Rectal smooth muscle tissue (tissue), 1 donor: Measurements from ENCODE around the gene SH2D2A.

ENCODE experiments used
- H3K27ac ChIP-seq: one replicate; pipeline ENCODE4 v1.7.0; 2013; ENCODE audit warnings: low read depth, low read length, inconsistent platforms
- H3K27me3 ChIP-seq: one replicate; pipeline ENCODE4 v1.7.0; 2013; ENCODE audit warnings: low read length; ENCODE audit not compliant: control insufficient read depth, insufficient read depth
- H3K36me3 ChIP-seq: one replicate; pipeline ENCODE4 v1.7.0; 2013; ENCODE audit warnings: low read length; ENCODE audit not compliant: control insufficient read depth, insufficient read depth
- H3K4me1 ChIP-seq: one replicate; pipeline ENCODE4 v1.7.0; 2013; ENCODE audit warnings: low read length; ENCODE audit not compliant: control insufficient read depth, insufficient read depth
- H3K4me3 ChIP-seq: one replicate; pipeline ENCODE4 v1.7.0; 2013; ENCODE audit warnings: low read length
- H3K9ac ChIP-seq: one replicate; pipeline ENCODE4 v1.7.0; 2013; ENCODE audit warnings: low read length

The SH2D2A gene

DNA sequence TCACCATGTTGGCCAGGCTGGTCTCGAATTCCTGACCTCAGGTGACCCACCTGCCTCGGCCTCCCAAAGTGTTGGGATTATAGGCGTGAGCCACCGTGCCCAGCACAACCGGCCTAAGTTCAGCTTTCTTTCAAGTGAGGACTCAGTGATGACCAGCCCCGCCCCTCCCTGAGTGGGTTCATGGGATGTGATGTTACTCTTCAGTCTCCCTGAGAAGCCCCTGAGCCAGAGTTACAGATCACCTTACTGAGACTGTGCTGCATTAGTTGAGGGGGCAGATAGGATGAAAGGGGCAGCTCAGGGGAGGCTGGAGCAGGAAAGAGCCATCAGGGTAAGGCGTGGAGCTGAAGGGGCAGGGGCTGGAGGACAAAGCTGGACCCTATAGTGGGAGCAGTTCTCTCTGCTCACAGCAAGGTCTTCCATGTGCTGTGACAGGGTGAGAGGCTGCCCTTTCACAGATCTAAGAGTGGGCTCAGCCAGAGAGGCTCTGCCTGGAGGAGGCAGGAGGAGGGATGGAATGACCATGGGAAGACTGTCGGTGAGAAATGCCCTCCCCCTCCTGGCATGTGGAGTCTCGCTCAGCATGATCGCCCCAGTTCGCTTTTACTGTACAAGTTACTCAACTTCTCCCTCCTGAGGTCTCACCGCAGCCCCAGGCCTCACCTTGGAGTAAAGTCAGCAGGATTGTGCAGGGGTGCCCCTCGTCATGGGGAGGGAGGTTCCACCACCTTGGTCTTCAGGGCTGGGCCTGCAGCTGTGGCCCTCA is 13.4 kb downstream of the SH2D2A start:
- peaks cover 15% of the 10 kb centered on the region for H3K36me3 ChIP-seq
- no peak overlapping the region for H3K9ac ChIP-seq
- no peak overlapping the region for H3K4me3 ChIP-seq
- no peak overlapping the region for H3K27ac ChIP-seq
- no peaks in the 10 kb centered on the region for H3K27me3 ChIP-seq
- peaks cover 9% of the 10 kb centered on the region for H3K4me1 ChIP-seq

DNA sequence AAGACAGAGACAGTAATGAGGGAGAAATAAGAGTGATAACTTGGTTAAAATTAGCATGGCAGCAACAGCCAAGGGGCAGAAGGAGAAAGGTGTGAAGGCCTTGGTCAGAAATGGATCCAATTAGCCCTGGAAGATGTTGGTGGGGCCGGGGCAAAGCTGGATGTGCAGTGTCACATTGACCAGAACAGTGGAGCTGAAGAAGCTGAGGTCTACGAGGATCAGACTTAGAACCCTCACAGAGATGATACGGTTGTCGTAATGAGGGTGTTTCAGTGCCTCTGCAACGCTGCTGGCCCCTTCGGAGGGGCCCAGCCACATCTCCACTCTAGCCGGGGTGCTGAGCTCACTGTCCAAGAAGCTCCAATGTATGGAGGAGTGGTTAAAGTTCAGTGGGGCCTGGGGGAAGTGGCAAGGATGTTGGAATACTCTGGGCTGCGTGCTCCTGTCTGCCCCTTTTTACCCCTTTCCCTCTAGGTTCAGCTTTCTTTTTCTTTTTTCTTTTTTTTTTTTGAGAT is 14.2 kb downstream of the SH2D2A start:
- H3K27me3 ChIP-seq = no peaks in the 10 kb centered on the region
- H3K36me3 ChIP-seq = peaks cover 17% of the 10 kb centered on the region
- H3K27ac ChIP-seq = no peak overlapping the region
- no peak overlapping the region for H3K4me3 ChIP-seq
- peaks cover 9% of the 10 kb centered on the region for H3K4me1 ChIP-seq
- no peak overlapping the region for H3K9ac ChIP-seq

DNA sequence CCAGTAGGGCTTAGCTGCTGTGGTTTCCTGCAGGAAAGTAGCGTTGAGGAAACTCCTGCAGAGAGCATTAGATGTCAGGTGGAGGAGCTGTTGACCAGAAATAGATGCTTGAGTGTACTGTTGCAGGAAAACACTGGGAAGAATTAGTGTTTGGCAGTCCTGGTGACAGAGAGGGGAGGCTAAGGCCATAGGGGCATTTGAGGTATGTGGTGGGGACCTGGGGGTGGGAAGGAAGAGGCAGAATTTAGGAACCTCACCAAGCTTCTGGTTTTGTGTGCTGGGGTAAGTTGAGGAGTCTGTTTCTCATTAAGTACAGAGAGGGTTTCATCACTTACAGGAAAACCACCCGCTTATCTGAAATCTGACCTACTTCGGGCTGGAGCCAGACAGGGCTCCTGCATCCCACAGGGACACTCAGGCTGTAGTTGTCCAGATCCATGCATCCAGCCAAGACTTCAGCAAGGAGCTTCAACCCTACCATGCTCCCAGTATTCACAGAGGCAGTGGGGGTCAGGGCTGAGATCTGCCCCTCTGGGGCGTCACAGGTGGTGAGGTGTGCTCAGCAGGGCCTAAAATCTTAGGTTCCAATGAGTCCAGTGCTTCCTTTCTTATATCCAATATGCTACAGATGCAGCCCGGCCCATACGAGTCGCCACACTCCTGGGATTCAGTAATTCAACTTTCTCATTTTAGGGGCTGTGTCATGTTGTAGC is 15.1 kb downstream of the SH2D2A start:
- Histone ChIP-seq H3K27ac (no peak overlapping the region), H3K4me3 (no peak overlapping the region), H3K4me1 (peaks cover 7% of the 10 kb centered on the region), H3K36me3 (peaks cover 17% of the 10 kb centered on the region), H3K27me3 (no peaks in the 10 kb centered on the region), H3K9ac (no peak overlapping the region)

DNA sequence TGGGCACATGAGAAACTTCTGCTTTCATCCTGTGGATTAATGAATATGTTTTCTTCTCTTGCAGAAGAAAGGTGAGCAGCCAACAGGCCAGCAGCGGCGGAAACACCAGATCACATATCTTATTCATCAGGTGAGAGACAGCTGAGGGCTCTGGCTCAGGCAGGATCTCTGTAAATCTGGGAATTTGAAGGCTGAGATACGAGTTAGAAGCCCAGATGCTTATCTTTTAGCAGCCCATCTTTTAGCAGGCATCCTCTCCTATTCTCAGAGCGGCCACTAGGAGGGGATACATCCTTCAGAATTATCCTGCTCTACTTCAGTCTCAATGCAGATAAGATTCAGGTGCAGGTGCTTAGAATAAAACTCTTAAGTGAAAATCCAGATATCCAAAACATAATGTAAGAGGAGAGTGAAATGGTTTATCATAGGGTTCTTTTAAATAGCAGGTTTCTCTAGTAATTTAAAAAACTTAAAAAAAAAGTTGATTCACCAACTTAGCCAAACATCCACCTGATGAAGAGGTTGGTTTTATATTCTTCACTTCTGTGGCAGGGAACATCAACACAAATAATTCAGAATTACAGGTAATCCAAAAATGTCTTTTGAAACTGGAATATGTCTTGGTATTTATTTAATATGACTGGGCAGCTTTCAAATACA is 19.3 kb downstream of the SH2D2A start:
- Histone ChIP-seq H3K27ac (no peak overlapping the region), H3K4me3 (no peak overlapping the region), H3K36me3 (peaks cover 38% of the 10 kb centered on the region), H3K4me1 (no peaks in the 10 kb centered on the region), H3K9ac (no peak overlapping the region), H3K27me3 (no peaks in the 10 kb centered on the region)

DNA sequence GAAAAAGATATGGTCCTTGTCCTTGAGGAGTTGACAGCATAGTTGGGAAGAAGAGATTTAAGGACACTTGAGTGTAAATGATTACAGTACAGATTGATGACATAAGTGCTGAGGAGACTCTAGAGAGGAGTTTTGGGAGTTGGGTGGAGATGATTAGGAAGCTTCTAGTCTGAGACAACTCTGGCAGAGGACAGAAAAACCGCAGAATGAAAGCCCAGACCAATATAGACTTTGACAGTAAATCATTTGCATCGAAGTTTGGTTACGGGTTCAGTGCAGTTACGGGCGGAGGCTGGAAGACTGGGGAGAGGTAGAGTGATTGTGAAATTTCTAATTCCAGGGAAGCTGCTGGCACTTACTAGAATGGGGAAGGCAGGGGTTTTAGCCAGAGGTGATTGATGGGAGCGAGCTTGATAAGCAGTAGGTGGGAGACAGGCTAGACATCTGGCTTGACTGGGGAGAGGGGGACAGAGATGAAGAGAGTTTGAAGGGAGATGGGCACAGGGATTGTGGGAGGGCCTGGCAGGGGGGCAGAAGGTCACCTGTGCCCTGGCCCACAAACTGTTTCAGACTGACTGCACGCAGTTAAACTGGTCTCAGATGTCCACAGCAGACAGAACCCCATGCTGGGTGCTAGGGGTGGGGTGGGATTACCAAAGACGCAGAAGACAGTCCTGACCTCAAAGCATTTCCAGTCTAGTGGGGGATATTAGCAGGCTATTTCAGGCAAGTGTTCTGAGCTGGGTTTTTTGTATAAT is 20.1 kb downstream of the SH2D2A start:
- no peak overlapping the region for H3K9ac ChIP-seq
- H3K27ac ChIP-seq = no peak overlapping the region
- no peaks in the 10 kb centered on the region for H3K4me1 ChIP-seq
- H3K4me3 ChIP-seq = no peak overlapping the region
- no peaks in the 10 kb centered on the region for H3K27me3 ChIP-seq
- peaks cover 43% of the 10 kb centered on the region for H3K36me3 ChIP-seq

DNA sequence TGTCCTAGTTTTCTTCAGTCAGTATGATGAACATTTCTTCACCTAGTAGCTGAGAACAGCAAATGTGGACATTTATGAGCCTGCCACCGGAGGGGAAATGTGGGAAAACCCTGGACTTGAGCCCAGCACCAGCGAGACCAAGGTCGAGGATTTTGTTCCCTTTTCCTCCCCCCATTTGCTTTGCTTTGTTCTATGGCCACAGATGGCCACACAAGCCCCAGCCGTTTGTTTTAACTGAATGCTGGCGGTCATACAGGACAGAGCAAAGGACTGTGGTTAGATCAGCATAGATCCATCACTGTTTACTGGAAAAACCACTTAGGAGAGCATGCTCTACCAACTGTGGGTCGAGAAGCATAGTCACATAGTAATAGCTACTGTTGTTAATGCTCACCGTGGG is 20.9 kb downstream of the SH2D2A start:
- Histone ChIP-seq H3K4me3 (no peak overlapping the region), H3K27me3 (no peaks in the 10 kb centered on the region), H3K4me1 (no peaks in the 10 kb centered on the region), H3K27ac (no peak overlapping the region), H3K9ac (no peak overlapping the region), H3K36me3 (peaks cover 47% of the 10 kb centered on the region)

DNA sequence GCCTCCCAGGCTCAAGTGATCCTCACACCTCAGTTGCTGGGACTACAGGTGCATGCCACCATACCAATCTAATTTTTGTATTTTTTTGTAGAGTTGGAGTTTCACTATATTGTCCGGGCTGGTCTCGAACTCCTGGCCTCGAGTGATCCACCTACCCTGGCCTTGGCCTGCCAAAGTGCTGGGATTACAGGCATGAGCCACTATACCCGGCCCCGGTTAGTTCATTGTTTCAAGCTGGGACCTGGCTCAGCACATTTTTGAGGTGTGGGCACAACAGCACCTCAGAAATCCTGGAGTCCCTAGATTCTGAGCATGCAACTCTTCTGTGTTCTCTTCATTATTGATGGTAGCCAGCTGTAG is 21.3 kb downstream of the SH2D2A start:
- Histone ChIP-seq H3K4me3 (no peak overlapping the region), H3K27me3 (no peaks in the 10 kb centered on the region), H3K9ac (no peak overlapping the region), H3K27ac (no peak overlapping the region), H3K36me3 (peaks cover 44% of the 10 kb centered on the region), H3K4me1 (no peaks in the 10 kb centered on the region)

DNA sequence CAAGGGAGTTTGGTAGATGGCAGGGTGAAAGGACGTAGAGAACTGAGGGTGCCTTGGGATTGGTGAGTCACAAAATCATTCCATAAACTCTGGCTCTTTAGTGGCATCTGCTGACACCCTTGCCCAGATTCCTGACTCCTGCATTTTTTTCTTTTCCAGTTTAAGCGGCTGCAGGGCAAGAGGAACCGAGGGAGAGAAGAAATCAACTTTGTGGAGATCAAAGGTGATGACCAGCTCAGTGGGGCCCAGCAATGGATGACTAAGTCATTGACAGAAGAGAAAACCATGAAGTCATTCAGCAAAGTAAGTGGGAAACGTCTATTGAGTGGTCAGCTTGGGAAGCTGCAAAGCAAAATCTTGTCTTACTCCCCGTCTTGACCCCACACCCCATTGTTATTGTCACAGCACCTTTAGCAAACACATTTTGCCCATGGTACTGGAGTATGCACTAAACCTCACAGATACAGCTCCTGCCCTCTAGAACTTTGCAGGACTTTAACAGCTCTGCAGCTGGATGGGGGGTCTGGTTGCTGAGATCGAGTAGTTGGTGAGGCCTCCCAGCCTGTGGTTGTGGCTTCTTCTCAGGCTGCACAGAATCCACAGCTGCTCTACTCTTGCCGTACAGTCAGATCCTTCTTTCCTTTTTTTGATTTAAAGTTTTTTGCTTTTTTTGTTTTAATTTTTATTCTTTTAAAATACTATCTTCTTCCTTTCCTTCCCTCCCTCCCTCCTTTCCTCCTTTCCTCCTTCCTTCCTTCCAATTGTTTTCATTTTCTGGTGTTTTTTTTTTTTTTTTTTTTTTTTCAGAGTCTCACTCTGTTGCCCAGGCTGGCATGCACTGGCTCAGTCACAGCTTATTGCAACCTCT is 21.9 kb downstream of the SH2D2A start:
- no peak overlapping the region for H3K9ac ChIP-seq
- H3K4me3 ChIP-seq = no peak overlapping the region
- H3K36me3 ChIP-seq = peaks cover 40% of the 10 kb centered on the region
- H3K4me1 ChIP-seq = no peaks in the 10 kb centered on the region
- no peaks in the 10 kb centered on the region for H3K27me3 ChIP-seq
- no peak overlapping the region for H3K27ac ChIP-seq

DNA sequence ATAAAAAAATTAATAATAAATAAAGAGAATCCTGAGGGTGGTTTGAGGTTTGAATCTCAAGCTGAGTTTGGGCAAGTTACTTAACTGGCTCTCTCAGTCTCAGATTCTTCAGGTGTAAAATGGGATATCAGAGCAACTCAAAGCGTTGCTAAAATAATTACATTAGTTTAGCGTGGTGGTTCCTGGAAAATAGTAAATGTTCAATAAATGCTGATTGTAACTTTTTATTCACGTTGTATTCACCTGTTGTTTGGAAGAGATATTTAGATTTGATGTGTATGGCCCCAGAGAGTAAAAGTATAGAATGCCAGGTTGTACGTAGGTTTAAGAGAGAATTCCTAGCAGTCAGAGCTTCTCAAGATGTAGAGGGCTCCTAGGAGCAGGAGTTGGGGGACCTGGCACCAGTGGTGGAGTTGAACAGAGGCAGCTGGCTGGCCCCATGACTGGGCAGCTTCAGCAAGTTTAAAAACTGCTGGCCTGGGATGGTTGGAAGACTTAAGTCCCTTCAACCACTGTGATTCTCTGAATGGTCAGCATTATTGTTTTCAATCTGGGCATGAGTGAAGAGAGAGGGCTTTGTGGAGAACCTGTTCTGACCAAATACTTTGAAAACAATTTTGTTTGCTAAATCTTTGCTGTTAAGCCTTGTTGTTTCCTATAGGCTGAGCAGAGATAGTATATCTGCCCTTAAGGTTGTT is 26.9 kb downstream of the SH2D2A start:
- H3K27ac ChIP-seq = no peak overlapping the region
- no peaks in the 10 kb centered on the region for H3K27me3 ChIP-seq
- no peak overlapping the region for H3K4me3 ChIP-seq
- H3K36me3 ChIP-seq = peaks cover 31% of the 10 kb centered on the region
- H3K4me1 ChIP-seq = no peaks in the 10 kb centered on the region
- no peak overlapping the region for H3K9ac ChIP-seq

DNA sequence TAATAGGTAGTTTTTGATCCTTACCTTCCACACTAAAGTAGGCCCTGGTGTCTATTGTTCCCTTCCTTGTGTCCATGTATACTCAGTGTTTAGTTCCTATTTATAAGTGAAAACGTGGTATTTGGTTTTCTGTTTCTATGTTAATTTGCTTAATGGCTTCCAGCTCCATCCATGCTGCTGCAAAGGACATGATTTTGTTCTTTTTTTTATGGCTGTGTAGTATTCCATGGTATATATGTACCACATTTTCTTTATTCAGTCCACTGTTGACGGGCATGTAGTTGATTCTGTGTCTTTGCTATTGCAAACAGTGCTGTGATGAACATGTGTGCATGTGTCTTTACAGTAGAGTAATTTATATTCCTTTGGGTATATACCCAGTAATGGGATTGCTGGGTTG is 28.5 kb downstream of the SH2D2A start:
- Histone ChIP-seq H3K36me3 (peaks cover 28% of the 10 kb centered on the region), H3K9ac (no peak overlapping the region), H3K4me3 (no peak overlapping the region), H3K27ac (no peak overlapping the region), H3K4me1 (no peaks in the 10 kb centered on the region), H3K27me3 (no peaks in the 10 kb centered on the region)

DNA sequence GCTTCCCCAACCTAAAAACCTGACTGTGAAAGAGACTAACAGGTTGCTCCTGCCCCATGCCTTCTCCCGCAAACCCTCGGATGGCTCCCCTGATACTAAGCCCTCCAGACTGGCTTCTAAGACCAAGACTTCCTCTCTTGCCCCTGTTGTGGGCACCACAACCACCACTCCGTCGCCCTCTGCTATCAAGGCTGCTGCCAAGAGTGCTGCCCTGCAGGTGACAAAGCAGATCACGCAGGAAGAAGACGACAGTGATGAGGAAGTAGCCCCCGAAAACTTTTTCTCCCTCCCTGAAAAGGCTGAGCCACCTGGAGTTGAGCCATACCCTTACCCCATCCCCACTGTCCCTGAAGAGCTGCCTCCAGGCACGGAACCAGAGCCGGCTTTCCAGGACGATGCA is 30.0 kb downstream of the SH2D2A start:
- H3K9ac ChIP-seq = no peak overlapping the region
- peaks cover 24% of the 10 kb centered on the region for H3K36me3 ChIP-seq
- no peaks in the 10 kb centered on the region for H3K4me1 ChIP-seq
- no peaks in the 10 kb centered on the region for H3K27me3 ChIP-seq
- H3K4me3 ChIP-seq = no peak overlapping the region
- no peak overlapping the region for H3K27ac ChIP-seq
